H1 (cell line): Measurements from ENCODE around the gene GNAL. TPM values are rescaled to one million over a fixed set of nuclear protein-coding genes. Genes with fewer than 3 reads are reported as not detected.

Experiments
- CTCF ChIA-PET: fragments of 300-600 bp; sonication (Branson Sonifier 250); formaldehyde crosslinking; loops from one replicate; lab custom pipeline; 2021; ENCODE audit not compliant: partially characterized antibody; lab: Charles Lee
- POLR2A ChIA-PET: fragments of 300-600 bp; sonication (Branson Sonifier 250); formaldehyde crosslinking; loops from one replicate; lab custom pipeline; 2021; ENCODE audit warnings: inconsistent platforms; ENCODE audit not compliant: partially characterized antibody; lab: Charles Lee
- DNase-seq, 2 experiments: peaks; one replicate each; pipeline versions ENCODE4 v3.0.0 to v3.0.0-alpha.2; 2010 to 2022; ENCODE audit warnings: low spot score in 2 of 2, low read depth in 1 of 2, mixed read lengths in 1 of 2
- FAIRE-seq: peaks from 2 replicates; lab custom pipeline; 2011; peaks lifted over from hg19 to GRCh38; lab: Jason Lieb, UNC
- H2AFZ ChIP-seq: 2 replicates; pipeline ENCODE4 v1.8.1; 2012; ENCODE audit warnings: low read length, inconsistent platforms
- H2AK5ac ChIP-seq: 2 replicates; pipeline ENCODE4 v1.6.1; 2013; ENCODE audit warnings: low read depth, low read length
- H2BK120ac ChIP-seq: replicated peaks from 2 replicates; pipeline ENCODE3; 2013; ENCODE audit warnings: low read depth, low read length, inconsistent platforms
- H2BK12ac ChIP-seq: 2 replicates; pipeline ENCODE4 v1.6.1; 2013; ENCODE audit warnings: low read depth, low read length
- H2BK15ac ChIP-seq: 2 replicates; pipeline ENCODE4 v1.6.1; 2013; ENCODE audit warnings: low read length
- H2BK20ac ChIP-seq: 2 replicates; pipeline ENCODE4 v1.6.1; 2013; ENCODE audit warnings: low read length
- H2BK5ac ChIP-seq: 2 replicates; pipeline ENCODE4 v1.6.1; 2013; ENCODE audit warnings: low read depth, low read length
- H3K14ac ChIP-seq: 2 replicates; pipeline ENCODE4 v1.6.1; 2013; ENCODE audit warnings: inconsistent platforms; ENCODE audit not compliant: insufficient read length
- H3K18ac ChIP-seq: 2 replicates; pipeline ENCODE4 v1.6.1; 2013; ENCODE audit warnings: low read length; ENCODE audit errors: extremely low read depth
- H3K23ac ChIP-seq: 2 replicates; pipeline ENCODE4 v1.6.1; 2013; ENCODE audit warnings: inconsistent platforms; ENCODE audit not compliant: insufficient read length
- H3K23me2 ChIP-seq: 2 replicates; pipeline ENCODE4 v1.6.1; 2013; ENCODE audit warnings: low read depth, low read length
- H3K27ac ChIP-seq: 2 replicates; pipeline ENCODE4 v1.6.1; 2011; ENCODE audit warnings: low read depth, low read length, inconsistent platforms
- H3K27me3 ChIP-seq, 4 experiments: replicated peaks in 1 of 4; 1 replicate in 1 of 4; 2 replicates in 3 of 4; pipeline versions ENCODE4 v1.6.1 to v1.8.1; 2011 to 2013; ENCODE audit warnings: low read length in 3 of 4, mild to moderate bottlenecking in 3 of 4, inconsistent platforms in 2 of 4, mixed read lengths in 2 of 4, moderate library complexity in 1 of 4; ENCODE audit not compliant: control insufficient read depth in 3 of 4, insufficient read depth in 3 of 4; ENCODE audit errors: extremely low read depth in 1 of 4
- H3K36me3 ChIP-seq, 4 experiments: 2 replicates each; pipeline versions ENCODE4 v1.6.1 to v1.8.1; 2011 to 2013; ENCODE audit warnings: mild to moderate bottlenecking in 4 of 4, low read length in 3 of 4, moderate library complexity in 2 of 4, control low read depth in 1 of 4, inconsistent platforms in 1 of 4; ENCODE audit not compliant: insufficient read depth in 4 of 4, control insufficient read depth in 2 of 4
- H3K4ac ChIP-seq: replicated peaks from 2 replicates; pipeline ENCODE3; 2013; ENCODE audit warnings: low read length, low read depth, mixed read lengths, inconsistent platforms; ENCODE audit not compliant: insufficient read length
- H3K4me1 ChIP-seq, 4 experiments: replicated peaks in 1 of 4; 1 replicate in 1 of 4; 2 replicates in 3 of 4; pipeline versions ENCODE4 v1.6.1 to v1.8.1; 2011 to 2013; ENCODE audit warnings: low read length in 3 of 4, inconsistent platforms in 2 of 4, mixed read lengths in 1 of 4; ENCODE audit not compliant: insufficient read depth in 4 of 4, control insufficient read depth in 3 of 4
- H3K4me2 ChIP-seq, 2 experiments: 2 replicates each; pipeline versions ENCODE4 v1.6.1 to v1.8.1; 2011 to 2013; ENCODE audit warnings: low read depth in 2 of 2, low read length in 2 of 2, control low read depth in 1 of 2, inconsistent platforms in 1 of 2, mild to moderate bottlenecking in 1 of 2; ENCODE audit not compliant: insufficient read depth in 1 of 2
- H3K4me3 ChIP-seq, 4 experiments: fragments of 200-600, 300-600 bp in 1 of 4; sonication (generic), shearing (Covaris generic), sonication (Bioruptor Twin) in 1 of 4; 2 replicates each; pipeline versions ENCODE4 v1.5.1 to v1.8.1; 2011 to 2016; ENCODE audit warnings: low read length in 4 of 4, low read depth in 3 of 4, control low read depth in 2 of 4, inconsistent platforms in 2 of 4, mild to moderate bottlenecking in 2 of 4, mixed read lengths in 1 of 4, moderate library complexity in 1 of 4; ENCODE audit not compliant: insufficient read depth in 2 of 4; ENCODE audit errors: extremely low read depth in 1 of 4
- H3K56ac ChIP-seq: replicated peaks from 2 replicates; pipeline ENCODE3; 2013; ENCODE audit warnings: low read depth, mild to moderate bottlenecking, mixed read lengths, low read length, inconsistent platforms; ENCODE audit not compliant: insufficient read length
- H3K79me1 ChIP-seq: 2 replicates; pipeline ENCODE4 v1.6.1; 2013; ENCODE audit warnings: low read depth, low read length, control low read depth
- H3K79me2 ChIP-seq, 2 experiments: 2 replicates each; pipeline versions ENCODE4 v1.6.1 to v1.8.1; 2012 to 2013; ENCODE audit warnings: low read length in 2 of 2, mild to moderate bottlenecking in 2 of 2, inconsistent platforms in 1 of 2; ENCODE audit not compliant: insufficient read depth in 2 of 2, control insufficient read depth in 1 of 2
- H3K9ac ChIP-seq, 4 experiments: replicated peaks in 1 of 4; 1 replicate in 1 of 4; 2 replicates in 3 of 4; pipeline versions ENCODE4 v1.6.1 to v1.8.1; 2011 to 2013; ENCODE audit warnings: low read depth in 3 of 4, low read length in 3 of 4, control low read depth in 2 of 4, mild to moderate bottlenecking in 2 of 4, moderate library complexity in 2 of 4, inconsistent platforms in 1 of 4; ENCODE audit errors: extremely low read depth in 1 of 4
- H3K9me3 ChIP-seq, 2 experiments: 2 replicates each; pipeline versions ENCODE4 v1.6.1 to v1.8.1; 2012 to 2013; ENCODE audit warnings: mild to moderate bottlenecking in 2 of 2, moderate library complexity in 2 of 2, control low read depth in 1 of 2, inconsistent platforms in 1 of 2, low read depth in 1 of 2, low read length in 1 of 2, mixed read lengths in 1 of 2; ENCODE audit not compliant: insufficient read depth in 2 of 2
- H4K20me1 ChIP-seq, 2 experiments: replicated peaks in 1 of 2; 2 replicates each; pipeline versions ENCODE3 to v1.8.1; 2011 to 2013; ENCODE audit warnings: inconsistent platforms in 2 of 2, low read length in 2 of 2, mild to moderate bottlenecking in 1 of 2; ENCODE audit not compliant: insufficient read depth in 2 of 2, control insufficient read depth in 1 of 2
- H4K5ac ChIP-seq: 2 replicates; pipeline ENCODE4 v1.6.1; 2013; ENCODE audit warnings: low read length, low read depth, mixed read lengths, inconsistent platforms; ENCODE audit not compliant: insufficient read length
- H4K8ac ChIP-seq: 2 replicates; pipeline ENCODE4 v1.8.0; 2013; ENCODE audit warnings: mild to moderate bottlenecking, moderate library complexity, low read length, inconsistent platforms; ENCODE audit not compliant: insufficient read depth; ENCODE audit errors: extremely low read depth
- H4K91ac ChIP-seq: replicated peaks from 2 replicates; pipeline ENCODE3; 2013; ENCODE audit warnings: low read length, mixed read lengths, inconsistent platforms; ENCODE audit not compliant: insufficient read length
- ASH2L ChIP-seq: fragments of 200-600, 300-600 bp; sonication (generic); IDR thresholded peaks from one replicate; pipeline ENCODE4 v1.7.1; 2017; ENCODE audit warnings: low read length
- CHD1 ChIP-seq: IDR thresholded peaks from 2 replicates; pipeline ENCODE4 v1.6.1; 2012; ENCODE audit warnings: low read depth, low read length, improper control_type of control experiment
- E2F6 ChIP-seq: IDR thresholded peaks from 2 replicates; pipeline ENCODE4 v1.6.1; 2012; ENCODE audit warnings: inconsistent platforms
- GTF2F1 ChIP-seq: IDR thresholded peaks from 2 replicates; pipeline ENCODE4 v1.6.1; 2012; ENCODE audit warnings: low read depth, low read length, improper control_type of control experiment, borderline replicate concordance
- JUN ChIP-seq: IDR thresholded peaks from 2 replicates; pipeline ENCODE4 v1.6.1; 2011; ENCODE audit warnings: low read depth, mild to moderate bottlenecking, improper control_type of control experiment, low read length
- JUND ChIP-seq: IDR thresholded peaks from 2 replicates; pipeline ENCODE4 v1.6.1; 2011; ENCODE audit warnings: mild to moderate bottlenecking, improper control_type of control experiment, low read length
- KDM4A ChIP-seq: IDR thresholded peaks from one replicate; pipeline ENCODE4 v1.7.1; 2012; ENCODE audit warnings: low read depth, mild to moderate bottlenecking, moderate library complexity, low read length, inconsistent platforms; ENCODE audit not compliant: severe bottlenecking
- MAFK ChIP-seq: IDR thresholded peaks from 2 replicates; pipeline ENCODE4 v1.6.1; 2012; ENCODE audit warnings: low read depth, mild to moderate bottlenecking, improper control_type of control experiment, low read length
- POLR2A ChIP-seq, 2 experiments: IDR thresholded peaks; 1 replicate in 1 of 2; 2 replicates in 1 of 2; pipeline ENCODE4 v1.6.1; 2011; ENCODE audit warnings: low read depth in 2 of 2, low read length in 2 of 2, mild to moderate bottlenecking in 2 of 2; ENCODE audit errors: control extremely low read depth in 1 of 2
- POU5F1 ChIP-seq: IDR thresholded peaks from 2 replicates; pipeline ENCODE4 v1.6.1; 2011; ENCODE audit warnings: low read depth, mild to moderate bottlenecking, low read length, moderate library complexity
- RXRA ChIP-seq: IDR thresholded peaks from 2 replicates; pipeline ENCODE4 v1.6.1; 2011; ENCODE audit warnings: low read depth, mild to moderate bottlenecking, low read length, moderate library complexity; ENCODE audit not compliant: insufficient read depth
- SIX5 ChIP-seq: IDR thresholded peaks from 2 replicates; pipeline ENCODE4 v1.6.1; 2011; ENCODE audit warnings: mild to moderate bottlenecking, low read depth, low read length
- TCF12 ChIP-seq: IDR thresholded peaks from 2 replicates; pipeline ENCODE4 v1.6.1; 2011; ENCODE audit warnings: low read depth, mild to moderate bottlenecking, low read length
- YY1 ChIP-seq: IDR thresholded peaks from 2 replicates; pipeline ENCODE4 v1.6.1; 2011; ENCODE audit warnings: low read depth, mild to moderate bottlenecking, low read length
- WGBS, 2 experiments: shearing (Covaris generic) in 1 of 2; methylation state at CpG; one replicate each; pipeline versions ENCODE4 v1.1.6 to v1.1.7; 2013 to 2015; ENCODE audit warnings: low lambda C conversion rate in 2 of 2, mixed read lengths in 2 of 2, inconsistent platforms in 1 of 2, low coverage in 1 of 2, missing lambda C conversion rate in 1 of 2; ENCODE audit not compliant: insufficient replicate concordance in 2 of 2, insufficient coverage in 1 of 2, insufficient read length in 1 of 2; ENCODE audit errors: extremely low coverage in 1 of 2, missing lambda C conversion rate in 1 of 2; 5-methylcytosine and 5-hydroxymethylcytosine counted together
- polyA plus RNA-seq, 7 experiments: library from polyadenylated mRNA; depleted of rRNA in 3 of 7; stranded (reverse) in 5 of 7; unstranded in 2 of 7; fragments of >200 nt in 5 of 7; fragments of 200-250 nt in 2 of 7; gene quantifications; 1 replicate in 5 of 7; 2 replicates in 1 of 7; 4 replicates in 1 of 7; pipeline versions ENCODE4 v1.2.1 to v1.2.3, GENCODE V29; 2011 to 2013; ENCODE audit warnings: missing spikeins in 2 of 7, mixed read lengths in 2 of 7
- total RNA-seq: library from RNA; stranded (reverse); fragmentation: NEBNext Ultra II Directional; extraction: Animal tissue kit (Norgen Biotek cat#: 25700); gene quantifications from 2 replicates; pipeline ENCODE4 v1.2.1, GENCODE V29; 2021

The GNAL gene
- total and polyA plus RNA-seq, 2 of the 8 experiments (the other 6 are each of a cell fraction or from before 2014, with no cell fraction given): 13.2 to 18.3 TPM

DNA sequence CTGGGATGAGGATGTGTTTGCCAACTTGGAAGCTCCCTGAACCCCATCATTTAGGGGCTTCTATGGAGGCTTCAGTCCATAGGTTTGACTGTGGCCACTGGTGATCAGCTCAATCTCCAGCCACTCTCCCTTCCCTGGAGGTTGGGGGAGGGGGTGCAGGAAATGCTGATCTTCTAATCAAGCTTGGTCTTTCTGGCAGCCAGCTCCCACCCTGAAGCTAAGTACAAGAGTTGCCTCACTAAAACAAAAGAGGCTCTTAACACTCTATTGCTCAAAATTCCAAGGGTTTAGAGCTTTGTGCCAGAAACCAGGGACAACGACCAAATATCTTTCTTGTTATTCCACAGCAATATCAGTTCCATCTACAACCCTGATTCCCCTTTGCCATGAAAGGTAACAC, 238.4 kb downstream of the GNAL start:
- Histone ChIP-seq H3K79me1 (no peaks in the 10 kb centered on the region), H2BK120ac (no peak overlapping the region), H3K9me3 (no peaks in the 10 kb centered on the region), H2BK20ac (no peak overlapping the region; the same call in 1 of the 2 replicates), H3K23ac (no peak overlapping the region), H2AK5ac (no peak overlapping the region), H3K56ac (no peak overlapping the region), H2BK12ac (no peak overlapping the region), H4K8ac (no peak overlapping the region), H3K79me2 (no peaks in the 10 kb centered on the region), H3K4me1 (no peaks in the 10 kb centered on the region; a peak in 1 of 7 replicates), H4K5ac (no peak overlapping the region), H3K4ac (no peak overlapping the region)
- no peak for FAIRE-seq
- CTCF ChIA-PET: interaction anchor here (0.6 to 8.3 kb wide), 6 partner anchors 11 to 97 kb away, joined by 3 to 49 read pairs (median 5); no protein-coding TSS in a partner anchor
- TF ChIP-seq KDM4A: no peak
- TF ChIP-seq YY1: no peak
- no peak for TF ChIP-seq JUND
- no peak for TF ChIP-seq GTF2F1
- no peak for TF ChIP-seq CHD1
- TF ChIP-seq POLR2A (IDR thresholded peaks at IDR 0.05; ENCODE audit: control extremely low read depth in 1 of 2, low read depth in 2 of 2, low read length in 2 of 2): no peak
- TF ChIP-seq POU5F1: no peak
- TF ChIP-seq SIX5: no peak
- TF ChIP-seq MAFK: no peak
- TF ChIP-seq JUN: no peak
- TF ChIP-seq RXRA: no peak
- TF ChIP-seq ASH2L: no peak
- no peak for TF ChIP-seq E2F6
- TF ChIP-seq TCF12: no peak
- TF ChIP-seq, all 59 proteins: peak for 0
- H4K91ac ChIP-seq: no peak overlapping the region
- 89% methylated on average over 1 of the region's 1 CpG; no CpG with 5 or more reads in 1 of the 2 experiments for WGBS, 2 experiments
- no peak for DNase-seq
- no peak overlapping the region for H3K27ac ChIP-seq
- H2AFZ ChIP-seq: no peak overlapping the region
- no peak overlapping the region for H2BK5ac ChIP-seq
- H4K20me1 ChIP-seq: no peaks in the 10 kb centered on the region
- no peak overlapping the region for H3K14ac ChIP-seq
- no peak overlapping the region for H3K18ac ChIP-seq
- H2BK15ac ChIP-seq: no peak overlapping the region
- no peaks in the 10 kb centered on the region for H3K23me2 ChIP-seq
- no peak overlapping the region for H3K9ac ChIP-seq
- POLR2A ChIA-PET: interaction anchor here (1.0 to 1.7 kb wide), 2 partner anchors 10 to 13 kb away, joined by 3 to 4 read pairs; no protein-coding TSS in a partner anchor
- H3K27me3 ChIP-seq: no peaks in the 10 kb centered on the region
- H3K4me2 ChIP-seq: no peak overlapping the region
- no peaks in the 10 kb centered on the region for H3K36me3 ChIP-seq
- no peak overlapping the region for H3K4me3 ChIP-seq
